ENCODE data around the gene AAR2.

The AAR2 gene

GRCh38 chr20:36274181-36274841 is 38.0 kb downstream of the AAR2 start:
- POLR2A ChIA-PET = interaction anchor here (0.6 kb wide), 1 partner anchor 140 kb away, joined by 3 read pairs; no protein-coding TSS in a partner anchor
- no peak overlapping the region for H3K4me3 ChIP-seq (ENCODE audit: low read depth, low read length)
- TF ChIP-seq, protein P1, sequence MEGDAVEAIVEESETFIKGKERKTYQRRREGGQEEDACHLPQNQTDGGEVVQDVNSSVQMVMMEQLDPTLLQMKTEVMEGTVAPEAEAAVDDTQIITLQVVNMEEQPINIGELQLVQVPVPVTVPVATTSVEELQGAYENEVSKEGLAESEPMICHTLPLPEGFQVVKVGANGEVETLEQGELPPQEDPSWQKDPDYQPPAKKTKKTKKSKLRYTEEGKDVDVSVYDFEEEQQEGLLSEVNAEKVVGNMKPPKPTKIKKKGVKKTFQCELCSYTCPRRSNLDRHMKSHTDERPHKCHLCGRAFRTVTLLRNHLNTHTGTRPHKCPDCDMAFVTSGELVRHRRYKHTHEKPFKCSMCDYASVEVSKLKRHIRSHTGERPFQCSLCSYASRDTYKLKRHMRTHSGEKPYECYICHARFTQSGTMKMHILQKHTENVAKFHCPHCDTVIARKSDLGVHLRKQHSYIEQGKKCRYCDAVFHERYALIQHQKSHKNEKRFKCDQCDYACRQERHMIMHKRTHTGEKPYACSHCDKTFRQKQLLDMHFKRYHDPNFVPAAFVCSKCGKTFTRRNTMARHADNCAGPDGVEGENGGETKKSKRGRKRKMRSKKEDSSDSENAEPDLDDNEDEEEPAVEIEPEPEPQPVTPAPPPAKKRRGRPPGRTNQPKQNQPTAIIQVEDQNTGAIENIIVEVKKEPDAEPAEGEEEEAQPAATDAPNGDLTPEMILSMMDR (IDR thresholded peaks at IDR 0.05; ENCODE audit: insufficient read depth, low read length, missing control alignments) = no peak
- DNase-seq (ENCODE audit: low read depth, low spot score) = no peak
- CTCF ChIA-PET = interaction anchor here (1.2 to 4.1 kb wide), 6 partner anchors 9 to 169 kb away, joined by 3 to 73 read pairs (median 5); no protein-coding TSS in a partner anchor

- H3K4me3 ChIP-seq (ENCODE audit: low read depth, low read length) = no peak overlapping the region
- DNase-seq (ENCODE audit: low read depth, low spot score) = no peak
- CTCF ChIA-PET = interaction anchor here (1.6 to 4.1 kb wide), 2 partner anchors 20 to 164 kb away, joined by 6 to 73 read pairs; no protein-coding TSS in a partner anchor
- TF ChIP-seq, protein P1 (IDR thresholded peaks at IDR 0.05; ENCODE audit: insufficient read depth, low read length, missing control alignments) = no peak
- POLR2A ChIA-PET = no interaction called here
Observed at GRCh38 chr20:36275011-36275410, 38.7 kb downstream of the AAR2 start.

DNA sequence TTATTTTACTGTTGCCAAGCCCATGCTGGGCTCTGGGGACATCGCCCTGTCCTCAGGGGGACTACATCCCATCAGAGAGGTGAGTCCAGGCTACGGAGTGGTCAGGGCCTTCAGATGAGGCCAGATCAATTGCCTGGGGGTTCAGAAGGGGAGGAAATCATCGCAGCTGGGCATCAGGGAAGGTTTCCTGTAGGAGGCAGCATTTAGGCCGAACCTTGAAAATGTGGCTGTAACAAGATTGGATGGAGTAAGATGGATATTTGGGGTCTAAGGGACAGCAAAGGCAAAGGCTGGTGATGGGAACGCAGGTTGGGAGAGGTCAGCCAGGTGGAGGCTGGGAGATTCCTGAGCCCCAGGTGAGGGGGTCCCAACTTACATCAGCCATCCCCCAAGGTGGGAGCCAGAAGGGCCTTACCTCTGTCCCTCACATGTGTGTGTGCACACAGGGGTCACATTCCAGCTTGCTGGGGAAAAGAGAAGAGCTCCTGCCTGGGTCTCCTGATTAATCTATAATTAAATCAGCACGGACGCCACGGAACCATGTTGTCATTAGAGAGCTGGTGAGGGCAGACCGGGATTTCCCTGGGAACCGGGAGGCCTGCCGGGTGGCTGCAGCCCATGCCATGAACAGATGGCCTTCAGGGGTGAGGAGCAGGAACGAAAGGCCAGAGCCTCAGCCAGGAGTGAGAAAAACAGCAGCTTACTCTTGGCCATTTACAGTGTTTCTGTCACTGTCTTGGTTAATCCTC is 39.3 kb downstream of the AAR2 start:
- CTCF ChIA-PET = interaction anchor here (0.8 to 1.0 kb wide), 2 partner anchors 73 to 163 kb away, joined by 3 read pairs; no protein-coding TSS in a partner anchor
- POLR2A ChIA-PET = no interaction called here
- H3K4me3 ChIP-seq (ENCODE audit: low read depth, low read length) = no peak overlapping the region
- TF ChIP-seq, protein P1 (IDR thresholded peaks at IDR 0.05; ENCODE audit: insufficient read depth, low read length, missing control alignments) = no peak
- no peak for DNase-seq (ENCODE audit: low read depth, low spot score)

- H3K4me3 ChIP-seq (ENCODE audit: low read depth, low read length) = no peak overlapping the region
- TF ChIP-seq, protein P1 (IDR thresholded peaks at IDR 0.05; ENCODE audit: insufficient read depth, low read length, missing control alignments) = no peak
- DNase-seq (ENCODE audit: low read depth, low spot score) = no peak
- CTCF ChIA-PET = no interaction called here
- POLR2A ChIA-PET = no interaction called here
Observed at GRCh38 chr20:36277546-36277945, 41.3 kb downstream of the AAR2 start.

DNA sequence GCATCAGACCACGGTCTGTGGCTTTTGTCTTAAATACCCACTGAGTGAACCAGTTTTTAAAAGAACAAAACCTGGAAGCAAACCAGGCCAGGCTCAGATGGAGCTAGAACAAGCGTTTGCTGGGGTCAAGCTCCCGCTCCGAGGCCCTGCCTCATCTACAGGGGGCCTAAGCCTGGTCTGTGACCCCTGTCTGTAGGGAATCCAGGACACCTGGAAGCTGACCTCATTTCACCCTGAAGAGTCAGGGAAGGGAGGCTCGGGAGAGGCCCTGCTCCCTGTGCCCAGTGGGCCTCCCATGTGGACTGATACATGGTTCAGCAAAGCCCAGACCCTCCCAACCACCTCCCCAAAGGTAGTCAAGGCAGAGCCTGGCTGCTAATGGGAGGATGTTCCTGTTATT is 43.1 kb downstream of the AAR2 start:
- TF ChIP-seq, protein P1 (IDR thresholded peaks at IDR 0.05; ENCODE audit: insufficient read depth, low read length, missing control alignments) = no peak
- no peak for DNase-seq (ENCODE audit: low read depth, low spot score)
- CTCF ChIA-PET = interaction anchor here (1.2 kb wide), 1 partner anchor 160 kb away, joined by 4 read pairs; no protein-coding TSS in a partner anchor
- H3K4me3 ChIP-seq (ENCODE audit: low read depth, low read length) = no peak overlapping the region
- POLR2A ChIA-PET = no interaction called here

DNA sequence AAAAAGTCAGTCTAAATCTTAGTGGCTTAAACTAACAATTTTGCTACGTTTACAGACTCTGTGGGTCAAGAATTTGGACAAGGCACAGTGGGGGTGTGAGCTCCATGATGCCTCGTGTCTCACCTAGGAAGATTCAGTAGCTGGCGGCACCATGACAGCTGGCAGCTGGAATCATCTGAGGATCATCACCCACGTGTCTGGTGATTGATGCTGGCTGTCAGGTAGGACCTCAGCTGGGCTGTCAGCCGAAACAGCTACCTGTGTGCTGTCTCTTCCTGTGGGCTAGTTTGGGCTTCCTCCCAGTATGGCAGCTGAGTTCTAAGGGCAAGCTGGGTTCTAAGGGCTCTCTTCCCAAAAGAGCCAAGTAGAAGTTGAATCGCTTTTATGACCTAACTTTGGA is 43.5 kb downstream of the AAR2 start:
- no peak for DNase-seq (ENCODE audit: low read depth, low spot score)
- ChIA-PET POLR2A (no interaction called here), CTCF (no interaction called here)
- no peak overlapping the region for H3K4me3 ChIP-seq (ENCODE audit: low read depth, low read length)
- TF ChIP-seq, protein P1 (IDR thresholded peaks at IDR 0.05; ENCODE audit: insufficient read depth, low read length, missing control alignments) = no peak

All from AG04449 (cell line).